GM12864 (cell line): ENCODE measurements around the gene ASB13.

Experiments used
- DNase-seq: peaks from one replicate; pipeline ENCODE4 v3.0.0-alpha.2; 2011; ENCODE audit warnings: low read depth
- H3K4me3 ChIP-seq: 2 replicates; pipeline ENCODE4 v1.5.1; 2011; ENCODE audit warnings: mild to moderate bottlenecking, low read depth, low read length, control low read depth
- CTCF ChIP-seq: IDR thresholded peaks from 2 replicates; pipeline ENCODE4 v1.5.1; 2011; ENCODE audit warnings: low read depth, mild to moderate bottlenecking, moderate library complexity, low read length, control low read depth, inconsistent platforms; ENCODE audit errors: missing control alignments

ASB13 gene

GRCh38 chr10:5633166-5633749 is 33.1 kb downstream of the ASB13 start:
- no peak overlapping the region for H3K4me3 ChIP-seq
- TF ChIP-seq CTCF: no peak
- DNase-seq: no peak

DNA sequence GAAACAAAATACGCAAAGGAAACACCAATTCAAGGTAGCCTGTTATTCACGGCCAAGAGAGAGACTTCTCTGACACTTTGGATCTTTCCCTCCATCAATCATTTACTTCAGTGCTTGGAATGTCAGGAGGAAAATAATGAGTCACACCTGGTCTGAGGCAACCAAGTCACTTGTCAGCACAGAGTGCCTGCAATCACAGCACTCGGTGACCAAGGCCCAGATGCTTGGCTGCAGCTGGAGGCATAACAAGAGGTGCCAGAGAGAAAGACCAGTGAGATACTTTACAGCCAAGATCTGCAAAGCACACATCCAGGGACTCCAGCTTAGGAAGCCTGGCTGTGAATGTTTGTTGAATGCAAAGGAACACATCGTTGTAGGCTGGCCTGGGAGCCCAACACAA is 33.9 kb downstream of the ASB13 start:
- DNase-seq: no peak
- TF ChIP-seq CTCF: no peak
- no peak overlapping the region for H3K4me3 ChIP-seq

DNA sequence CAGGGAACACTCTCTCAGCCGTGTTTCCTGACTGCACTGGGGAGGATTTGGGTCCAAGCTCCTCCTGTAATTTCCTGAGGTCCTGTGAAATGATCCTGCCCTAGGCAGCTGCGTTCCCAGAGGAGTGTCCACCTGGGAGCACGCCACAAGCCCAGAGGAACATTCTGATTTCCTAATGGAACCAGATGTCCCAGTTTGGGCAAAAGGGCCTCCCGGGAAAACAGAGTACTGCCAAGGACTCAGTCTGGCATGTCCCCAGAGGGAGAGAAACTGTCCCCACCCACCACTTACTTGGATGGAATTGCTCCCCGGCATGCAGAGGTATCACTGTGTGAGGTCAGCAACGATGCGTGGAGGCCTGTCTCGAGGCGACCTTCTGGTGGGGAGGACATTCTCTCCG is 34.5 kb downstream of the ASB13 start:
- DNase-seq: no peak
- no peak overlapping the region for H3K4me3 ChIP-seq
- TF ChIP-seq CTCF: no peak

DNA sequence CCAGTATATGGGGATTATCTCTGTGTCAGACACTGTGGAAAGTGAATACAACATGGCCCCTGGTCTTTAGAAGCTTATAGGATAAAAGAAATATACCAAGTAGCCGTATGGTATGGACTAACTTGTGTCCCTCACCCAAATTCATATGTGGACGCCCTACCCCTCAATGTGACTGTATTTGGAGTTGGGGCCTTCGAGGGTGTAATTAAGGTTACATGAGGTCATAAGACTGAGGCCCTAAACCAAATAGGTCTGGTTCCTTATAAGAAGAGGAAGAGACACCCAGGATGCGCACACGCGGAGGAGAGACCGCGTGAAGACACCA is 36.3 kb downstream of the ASB13 start:
- TF ChIP-seq CTCF: no peak
- H3K4me3 ChIP-seq: no peak overlapping the region
- DNase-seq: no peak

DNA sequence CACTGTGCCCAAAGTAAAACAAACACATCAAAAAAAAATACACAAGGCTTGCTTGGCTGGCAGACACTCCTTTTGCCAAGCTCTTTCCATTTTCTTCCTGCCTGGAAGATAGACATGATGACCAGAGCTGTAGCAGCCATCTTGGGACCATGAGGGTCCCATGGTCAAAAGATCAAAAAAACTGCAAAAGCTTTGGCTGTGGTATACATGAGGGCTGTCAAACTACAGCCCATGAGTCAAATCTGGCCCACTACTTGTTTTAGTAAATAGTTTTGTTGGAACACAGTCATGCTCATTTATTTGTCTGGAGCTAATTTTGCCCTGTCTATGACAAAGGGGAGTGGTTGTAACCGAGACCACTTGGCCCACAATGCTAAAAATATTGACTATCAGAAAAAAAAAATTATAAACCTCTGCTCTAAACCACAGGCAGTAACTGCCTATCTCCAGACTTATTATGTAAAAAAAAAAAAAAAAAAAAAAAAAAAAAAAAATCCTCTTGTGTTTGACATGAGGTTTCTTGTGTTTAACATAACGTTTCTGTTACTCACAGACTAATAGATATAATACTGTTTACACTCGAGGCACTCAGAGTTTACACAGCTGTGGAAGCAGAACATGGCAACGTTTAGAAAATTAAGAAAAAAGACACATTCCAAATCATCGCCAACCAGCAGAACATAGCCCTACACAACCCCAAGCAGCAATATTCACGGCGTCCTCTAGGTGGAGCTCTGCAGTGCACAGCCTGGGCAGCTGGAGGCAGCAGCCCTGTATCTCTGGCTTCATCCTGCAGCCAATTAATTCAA is 36.9 kb downstream of the ASB13 start:
- no peak overlapping the region for H3K4me3 ChIP-seq
- peak; percentile 31 for DNase-seq
- peak; percentile 96 for TF ChIP-seq CTCF

DNA sequence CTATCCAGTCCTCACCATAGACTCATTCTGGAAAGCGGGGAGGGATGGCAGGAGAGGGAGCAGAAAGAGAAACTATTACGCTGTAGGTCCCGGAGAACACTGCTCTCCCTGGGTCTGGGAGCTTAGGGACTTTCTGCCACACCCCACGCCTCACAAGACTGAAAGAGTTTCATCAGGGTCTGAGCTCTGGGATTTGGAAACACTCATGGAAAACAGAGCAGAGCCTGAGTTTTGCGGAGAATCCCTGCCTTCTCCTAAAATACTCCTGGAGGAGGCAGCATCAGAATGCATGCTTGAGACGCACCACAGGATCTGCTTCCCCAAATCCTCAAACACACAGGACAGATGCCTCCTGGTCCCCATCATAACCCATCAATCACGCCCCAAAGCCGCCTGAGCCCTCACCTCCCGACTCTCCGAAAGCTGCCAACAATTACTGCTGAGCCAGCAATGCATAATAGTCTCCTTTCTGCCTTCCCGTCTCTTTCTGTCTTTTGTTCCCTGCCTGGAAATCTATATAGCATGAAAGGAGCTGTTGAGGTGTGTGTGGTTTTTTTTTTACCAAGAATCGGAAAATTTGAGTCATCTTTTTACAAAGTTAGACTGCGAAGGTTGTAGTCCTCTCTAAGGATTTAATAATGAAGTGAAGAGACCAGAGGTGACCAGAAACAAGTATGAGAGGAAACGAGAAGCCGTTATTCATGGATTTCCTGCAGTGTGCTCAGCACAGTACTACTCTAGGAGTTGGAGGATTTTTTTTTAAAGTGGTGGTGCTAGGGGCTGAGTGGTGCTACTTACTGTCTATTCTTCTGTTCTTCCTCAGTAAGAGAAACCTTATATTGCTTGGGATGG is 37.7 kb downstream of the ASB13 start:
- no peak overlapping the region for H3K4me3 ChIP-seq
- TF ChIP-seq CTCF: no peak
- DNase-seq: no peak
